Omental fat pad (tissue), 4 donors: ENCODE results near the gene IQCN. TPM values are rescaled to one million over a fixed set of nuclear protein-coding genes. Genes with fewer than 3 reads are reported as not detected.
"Not testable (repeated sequence)": the region's sequence is repeated elsewhere in the genome, so short reads cannot be mapped to it uniquely, and the experiment has no call there.

Experiments
- ATAC-seq: fragments of 150-250 bp; one replicate; pipeline ENCODE4 v1.9.1; 2016; ENCODE audit warnings: mild to moderate bottlenecking, moderate library complexity; ENCODE audit not compliant: low FRiP score
- DNase-seq: peaks from one replicate; pipeline ENCODE4 v3.0.0-alpha.2; 2019; ENCODE audit warnings: low spot score
- small RNA-seq: library from RNA; depleted of rRNA; stranded (forward); fragments of <200 nt; gene quantifications from one replicate; pipeline ENCODE3, GENCODE V24; 2016
- total RNA-seq, 4 donors: library from RNA; depleted of rRNA; stranded (reverse); fragments of >200 nt; gene quantifications; one replicate each; pipeline ENCODE4 v1.1.0, GENCODE V29; 2016
- TF ChIP-seq, protein P1 (sequence below), 3 donors: fragments of 450-650 bp; IDR thresholded peaks; one replicate each; pipeline ENCODE4 v1.5.1; 2016 to 2017; ENCODE audit warnings: antibody characterized with exemption in 3 of 3, mild to moderate bottlenecking in 3 of 3, moderate library complexity in 2 of 3

The IQCN gene
- total RNA-seq, 4 donors from 2014 or later: 1.7 to 15.9 (median 7.4) TPM

DNA sequence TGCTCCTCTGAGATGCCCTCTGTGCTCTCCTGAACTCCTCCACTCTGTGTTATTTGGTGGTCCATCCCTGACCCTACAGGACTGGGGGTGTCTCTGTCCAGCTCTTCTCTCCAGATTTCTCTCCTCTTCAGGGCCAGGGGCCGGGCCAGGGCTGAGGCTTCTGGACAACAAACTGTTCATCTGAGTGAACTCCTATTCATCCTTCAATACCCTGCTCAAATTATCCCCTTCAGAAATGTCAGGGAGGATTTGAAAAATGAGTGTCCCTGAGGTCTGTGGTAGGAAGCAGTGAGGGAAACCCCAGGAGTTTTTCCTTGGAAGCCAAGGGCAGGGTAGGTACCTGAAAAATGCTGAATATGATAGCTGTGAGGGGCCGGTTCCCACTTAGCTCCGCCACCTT, 55.7 kb downstream of the IQCN start:
- DNase-seq (no peak), ATAC-seq (no peak)
- TF ChIP-seq, protein P1, sequence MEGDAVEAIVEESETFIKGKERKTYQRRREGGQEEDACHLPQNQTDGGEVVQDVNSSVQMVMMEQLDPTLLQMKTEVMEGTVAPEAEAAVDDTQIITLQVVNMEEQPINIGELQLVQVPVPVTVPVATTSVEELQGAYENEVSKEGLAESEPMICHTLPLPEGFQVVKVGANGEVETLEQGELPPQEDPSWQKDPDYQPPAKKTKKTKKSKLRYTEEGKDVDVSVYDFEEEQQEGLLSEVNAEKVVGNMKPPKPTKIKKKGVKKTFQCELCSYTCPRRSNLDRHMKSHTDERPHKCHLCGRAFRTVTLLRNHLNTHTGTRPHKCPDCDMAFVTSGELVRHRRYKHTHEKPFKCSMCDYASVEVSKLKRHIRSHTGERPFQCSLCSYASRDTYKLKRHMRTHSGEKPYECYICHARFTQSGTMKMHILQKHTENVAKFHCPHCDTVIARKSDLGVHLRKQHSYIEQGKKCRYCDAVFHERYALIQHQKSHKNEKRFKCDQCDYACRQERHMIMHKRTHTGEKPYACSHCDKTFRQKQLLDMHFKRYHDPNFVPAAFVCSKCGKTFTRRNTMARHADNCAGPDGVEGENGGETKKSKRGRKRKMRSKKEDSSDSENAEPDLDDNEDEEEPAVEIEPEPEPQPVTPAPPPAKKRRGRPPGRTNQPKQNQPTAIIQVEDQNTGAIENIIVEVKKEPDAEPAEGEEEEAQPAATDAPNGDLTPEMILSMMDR (IDR thresholded peaks at IDR 0.05): no peak

DNA sequence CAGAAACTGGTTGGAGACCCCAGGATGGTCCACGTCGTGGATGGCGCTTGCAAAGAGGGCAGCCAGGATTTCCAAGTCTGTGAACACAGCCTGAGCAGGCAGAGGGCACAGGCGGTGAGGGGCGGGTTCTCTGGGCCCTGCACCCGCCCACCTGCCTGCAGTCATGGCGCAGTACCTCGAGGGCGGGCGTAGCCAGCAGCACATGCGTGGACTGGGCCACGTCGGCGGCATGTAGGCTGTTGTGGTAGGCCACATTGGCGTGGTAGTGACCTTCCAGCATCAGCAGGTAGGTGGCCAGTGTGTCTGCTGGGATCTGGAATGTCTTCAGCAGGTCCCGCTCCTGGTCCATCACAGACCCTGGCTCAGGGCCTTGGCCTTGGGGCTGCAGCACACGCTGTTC, 56.1 kb downstream of the IQCN start:
- no peak for DNase-seq
- TF ChIP-seq, protein P1 (IDR thresholded peaks at IDR 0.05): no peak
- ATAC-seq: no peak

DNA sequence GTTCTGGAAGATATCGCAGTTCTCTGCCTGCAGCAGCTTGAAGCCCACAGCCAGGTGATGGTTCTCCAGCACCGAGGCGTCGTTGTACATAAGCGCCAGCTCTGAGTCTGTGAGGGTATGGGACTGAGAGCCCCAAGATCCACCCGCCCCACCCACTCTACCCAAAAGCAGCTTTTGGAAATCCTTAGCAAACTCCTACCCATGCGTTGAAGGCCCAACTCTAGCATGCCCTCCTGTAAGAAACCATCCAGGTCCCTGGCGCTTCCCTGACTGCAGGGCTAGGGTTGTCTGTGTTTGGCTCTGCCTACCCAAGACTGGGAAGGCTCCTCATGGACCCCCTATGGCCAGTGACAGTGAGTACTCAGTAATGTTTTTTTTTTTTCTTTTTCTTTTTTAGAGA, 57.5 kb downstream of the IQCN start:
- ATAC-seq (no peak), DNase-seq (no peak)
- TF ChIP-seq, protein P1 (IDR thresholded peaks at IDR 0.05): no peak

DNA sequence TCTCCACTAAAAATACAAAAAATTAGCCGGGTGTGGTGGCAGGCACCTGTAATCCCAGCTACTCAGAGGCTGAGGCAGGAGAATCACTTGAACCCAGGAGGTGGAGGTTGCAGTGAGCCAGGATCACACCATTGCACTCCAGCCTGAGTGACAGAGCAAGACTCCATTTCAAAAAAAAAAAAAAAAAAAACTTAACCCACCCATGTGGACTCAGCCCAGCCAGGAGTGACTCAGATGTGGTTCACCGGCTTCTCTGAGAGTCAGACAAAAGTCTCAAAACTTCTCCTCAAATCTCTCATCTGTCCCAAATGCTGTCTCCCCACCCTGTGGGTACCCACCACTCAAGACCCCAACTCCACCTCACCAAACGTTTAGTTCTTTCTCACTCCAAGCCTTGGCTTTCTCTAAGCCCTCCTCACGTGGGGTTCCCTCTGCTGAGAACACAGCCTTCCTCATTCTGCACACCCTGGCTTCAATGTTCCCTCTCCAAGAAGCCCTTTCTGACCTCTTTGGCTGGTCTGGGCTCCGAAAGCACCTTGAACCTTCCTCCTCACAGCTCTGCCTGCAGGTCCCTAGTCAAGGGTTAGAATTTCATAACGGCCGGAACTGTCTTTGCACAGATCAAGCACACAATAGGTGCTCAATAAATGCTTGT, 59.3 kb downstream of the IQCN start:
- TF ChIP-seq, protein P1 (IDR thresholded peaks at IDR 0.05): no peak
- no peak for ATAC-seq
- no peak for DNase-seq

DNA sequence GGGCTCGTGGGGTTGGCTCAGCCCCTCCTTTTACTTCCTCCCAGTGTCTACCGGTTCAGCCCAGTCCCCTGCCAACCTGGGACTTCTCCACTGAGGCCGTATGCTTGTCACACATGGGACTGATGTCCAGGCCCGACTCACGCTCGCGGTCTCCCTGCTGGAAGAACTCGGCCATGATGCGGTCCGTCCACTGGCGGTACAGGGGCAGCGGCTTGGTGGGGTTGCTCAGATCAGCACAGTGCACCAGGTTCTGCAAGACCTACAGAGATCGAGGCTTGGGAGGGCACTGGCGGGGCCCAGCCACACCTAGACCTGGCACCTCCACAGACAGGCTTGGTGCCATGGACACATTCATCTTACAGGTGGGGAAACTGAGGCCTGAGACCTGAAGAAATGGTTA, 62.6 kb downstream of the IQCN start:
- ATAC-seq (no peak), DNase-seq (no peak)
- TF ChIP-seq, protein P1 (IDR thresholded peaks at IDR 0.05): no peak

DNA sequence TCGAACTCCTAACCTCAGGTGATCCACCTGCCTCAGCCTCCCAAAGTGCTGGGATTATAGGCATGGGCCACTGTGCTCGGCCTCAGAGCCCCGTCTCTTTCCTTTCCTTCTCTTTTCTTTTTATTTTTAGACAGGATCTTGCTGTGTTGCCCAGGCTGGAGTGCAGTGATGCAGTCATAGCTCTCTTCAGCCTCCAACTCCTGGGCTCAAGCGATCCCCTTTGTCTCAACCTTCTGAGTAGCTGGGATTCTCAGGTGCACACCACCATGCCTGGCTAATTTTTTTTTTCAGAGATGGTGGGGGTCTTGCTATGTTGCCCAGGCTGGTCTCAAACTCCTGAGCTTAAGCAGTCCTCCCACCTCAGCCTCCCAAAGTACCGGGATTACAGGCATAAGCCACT, 64.3 kb downstream of the IQCN start:
- DNase-seq, ATAC-seq: not testable (repeated sequence)

DNA sequence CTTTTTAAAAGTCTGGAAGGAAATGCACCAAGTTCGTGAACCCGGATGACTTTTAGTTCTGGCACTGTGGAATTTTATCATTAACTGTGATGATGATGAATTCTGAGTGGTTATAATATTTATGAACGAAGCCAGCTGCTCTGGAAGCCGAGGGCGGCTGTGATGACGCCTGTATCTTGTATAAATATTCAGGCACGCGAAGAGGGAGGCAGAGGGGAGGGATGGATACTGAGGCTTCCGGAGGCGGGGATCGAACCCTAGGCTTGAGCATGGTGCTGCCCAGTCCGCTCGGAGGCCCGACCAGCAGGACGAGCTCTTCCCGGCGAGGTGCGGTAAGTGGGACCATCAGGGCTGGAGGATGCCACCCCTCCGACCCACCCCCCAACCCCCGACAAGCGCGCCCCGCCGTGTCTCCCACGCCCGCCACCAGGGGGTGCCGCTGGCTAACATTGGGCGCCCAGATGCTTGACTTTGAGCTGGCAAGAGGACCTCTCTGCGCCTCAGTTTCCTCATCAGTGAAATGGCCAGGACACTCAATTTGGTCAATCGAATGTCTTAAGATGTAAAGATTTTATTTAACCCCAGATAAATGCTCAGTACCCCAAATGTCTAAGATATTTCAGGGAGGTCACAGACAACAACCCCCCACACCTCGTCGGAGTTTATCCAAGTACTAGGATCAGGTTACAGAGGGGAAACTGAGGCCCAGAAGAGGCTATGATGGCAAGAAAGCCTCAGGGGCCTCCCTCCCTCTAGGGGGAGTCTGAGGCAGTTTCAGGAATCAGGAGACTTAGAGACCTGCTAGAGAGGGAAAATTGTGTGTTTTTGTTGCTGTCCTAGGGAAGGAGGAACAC, 65.9 kb downstream of the IQCN start:
- ATAC-seq: no peak
- DNase-seq: peak; percentile 37
- TF ChIP-seq, protein P1 (IDR thresholded peaks at IDR 0.05): peak in 1 of 3 donors; percentile 5

Small RNAs within 50 kb of the gene (small RNA-seq; reads per million reads assigned to genes)
- gene MIR3188 (not detected), gene RPL39P38 (not detected)

Other genes starting within 250 kb of the IQCN start
- gene IL12RB1, start 187.5 kb downstream of the IQCN start, total RNA-seq: 1 to 10 TPM; 1.1 to 4.4 (median 1.6) TPM
- gene MAST3, start 176.7 kb downstream of the IQCN start, total RNA-seq: 10 to 100 TPM in 2 of 4 donors, 1 to 10 TPM in 2; 4.5 to 14.8 (median 8.9) TPM
- 10 to 100 TPM in 1 of 4 donors, 1 to 10 TPM in 3; 6.3 to 11.7 (median 7.4) TPM for gene PIK3R2, start 121.3 kb downstream of the IQCN start, total RNA-seq
- 100 to 1,000 TPM in 2 of 4 donors, 10 to 100 TPM in 2; 74.8 to 466 (median 148) TPM for gene IFI30, start 100.6 kb downstream of the IQCN start, total RNA-seq
- gene MPV17L2, start 81.2 kb downstream of the IQCN start, total RNA-seq: 10 to 100 TPM; 19.6 to 29.7 (median 22.5) TPM
- gene RAB3A, start 70.4 kb downstream of the IQCN start, total RNA-seq: 1 to 10 TPM in 1 of 4 donors, under 1 TPM in 1, not detected in 2; 0.63 to 2.0 TPM
- 1 to 10 TPM in 1 of 4 donors, under 1 TPM in 2, not detected in 1; 0.12 to 1.5 (median 0.63) TPM for gene PDE4C, start 48.0 kb downstream of the IQCN start, total RNA-seq
- 100 to 1,000 TPM; 398 to 859 (median 623) TPM for gene JUND, start 7.2 kb upstream of the IQCN start, total RNA-seq
- gene LSM4, start 48.6 kb upstream of the IQCN start, total RNA-seq: 100 to 1,000 TPM in 1 of 4 donors, 10 to 100 TPM in 3; 58.6 to 140 (median 93.1) TPM
- 10 to 100 TPM; 15.6 to 25.2 (median 18.0) TPM for gene PGPEP1, start 66.1 kb upstream of the IQCN start, total RNA-seq
- gene GDF15, start 111.7 kb upstream of the IQCN start, total RNA-seq: 1 to 10 TPM; 1.9 to 4.6 (median 3.0) TPM
- gene LRRC25, start 123.2 kb upstream of the IQCN start, total RNA-seq: 10 to 100 TPM; 11.8 to 37.2 (median 28.8) TPM
- gene SSBP4, start 144.9 kb upstream of the IQCN start, total RNA-seq: 10 to 100 TPM; 29.9 to 62.9 (median 43.7) TPM
- gene ISYNA1, start 163.7 kb upstream of the IQCN start, total RNA-seq: 10 to 100 TPM; 20.0 to 36.7 (median 29.8) TPM
- 10 to 100 TPM; 18.1 to 43.1 (median 24.8) TPM for gene ELL, start 247.6 kb upstream of the IQCN start, total RNA-seq